Stimulated activated CD8-positive, alpha-beta memory T cell treated with anti-CD3 and anti-CD28 coated beads, Interleukin-2, amount 100 ng/mL, for 1 hour (primary cell): ENCODE data around the gene EXOC6B.

Experiments used
- DNase-seq, 2 donors: peaks; one replicate each; pipeline ENCODE4 v3.0.0-alpha.2; 2020; ENCODE audit warnings: low read depth in 2 of 2

The EXOC6B gene

DNA sequence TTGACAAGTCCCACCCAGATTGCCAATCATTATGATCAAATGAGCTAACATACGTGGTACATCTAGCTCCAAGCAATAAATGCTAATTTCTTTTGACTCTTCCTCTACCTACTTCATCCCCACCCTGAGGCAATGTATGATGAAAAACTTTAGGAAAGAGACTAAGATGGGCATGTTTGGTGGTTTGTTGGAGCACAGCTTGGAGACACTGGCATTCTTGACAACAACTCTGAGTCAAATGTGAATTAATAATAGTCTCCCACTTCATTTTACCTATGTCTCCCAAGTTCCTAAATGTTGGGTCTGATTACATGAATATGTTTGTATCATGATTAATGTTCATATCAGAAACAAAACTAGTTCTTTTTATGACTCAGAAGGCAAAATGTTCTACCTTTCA, 36.6 kb downstream of the EXOC6B start:
- DNase-seq = no peak

DNA sequence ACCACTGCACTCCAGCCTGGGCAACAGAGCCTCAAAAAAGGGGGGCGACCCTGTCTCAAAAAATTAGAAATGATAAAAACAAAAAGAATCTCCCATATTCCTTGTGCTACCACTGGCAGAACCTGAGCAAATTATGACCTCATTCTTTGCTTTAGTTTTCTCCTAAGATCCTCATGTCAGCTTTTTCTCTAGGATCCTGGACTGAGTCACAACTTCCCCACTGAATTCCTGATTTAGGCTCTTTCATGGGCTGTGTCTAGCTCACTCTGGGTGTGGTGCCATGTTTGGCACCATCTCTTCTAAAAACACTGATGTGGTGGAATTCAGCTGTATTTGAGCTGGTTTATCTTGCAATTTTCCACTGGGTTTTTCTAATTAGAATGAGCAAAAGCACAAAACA, 37.1 kb downstream of the EXOC6B start:
- no peak for DNase-seq

DNA sequence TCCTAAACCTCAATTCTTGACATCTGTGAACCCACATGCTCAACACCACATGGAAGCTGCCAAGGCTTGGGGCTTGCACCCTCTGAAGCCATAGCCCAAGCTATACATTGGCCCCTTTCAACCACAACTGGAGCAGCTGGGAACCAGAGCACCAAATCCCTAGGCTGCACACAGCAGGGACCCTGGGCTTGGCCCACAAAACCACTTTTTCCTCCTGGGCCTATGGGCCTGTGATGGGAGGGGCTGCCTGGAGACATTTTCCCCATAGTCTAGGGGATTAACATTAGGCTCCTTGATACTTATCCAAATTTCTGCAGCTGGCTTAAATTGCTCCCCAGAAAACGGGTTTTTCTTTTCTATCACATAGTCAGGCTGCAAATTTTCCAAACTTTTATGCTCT, 40.3 kb downstream of the EXOC6B start:
- DNase-seq = no peak

DNA sequence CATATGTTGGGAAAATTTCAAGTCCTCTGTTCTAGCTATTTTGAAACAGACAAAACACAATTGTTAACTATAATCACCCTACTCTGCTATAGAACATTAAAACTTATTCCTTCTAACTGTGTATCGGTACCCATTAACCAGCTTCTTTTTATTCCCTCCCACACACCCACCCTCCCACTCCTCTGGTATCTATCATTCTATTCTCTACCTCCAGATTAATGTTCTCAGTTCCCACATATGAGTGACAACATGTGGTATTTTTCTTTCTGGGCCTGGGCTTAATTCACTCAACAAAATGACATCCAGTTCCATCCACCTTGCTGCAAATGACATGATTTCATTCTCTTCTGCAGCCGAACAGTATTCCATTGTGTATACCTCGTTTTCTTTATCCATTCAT, 43.3 kb downstream of the EXOC6B start:
- no peak for DNase-seq

DNA sequence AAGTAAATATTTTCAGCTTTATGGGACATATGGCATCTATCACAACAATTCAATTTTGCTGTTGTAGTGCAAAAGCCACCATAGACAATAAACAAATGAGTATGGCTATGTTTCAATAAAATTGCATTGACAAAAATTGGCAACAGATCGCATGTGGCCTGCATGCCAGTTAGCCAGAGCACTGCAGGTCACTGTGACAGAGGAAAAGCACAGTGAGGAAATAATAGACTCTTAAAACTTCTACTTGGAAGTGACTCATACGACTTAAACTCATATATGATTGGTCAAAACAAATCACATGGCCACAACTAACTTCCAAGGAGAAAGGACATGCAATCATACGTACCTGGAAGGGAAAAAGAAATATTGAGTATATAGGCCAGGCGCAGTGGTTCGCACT, 44.4 kb downstream of the EXOC6B start:
- no peak for DNase-seq

DNA sequence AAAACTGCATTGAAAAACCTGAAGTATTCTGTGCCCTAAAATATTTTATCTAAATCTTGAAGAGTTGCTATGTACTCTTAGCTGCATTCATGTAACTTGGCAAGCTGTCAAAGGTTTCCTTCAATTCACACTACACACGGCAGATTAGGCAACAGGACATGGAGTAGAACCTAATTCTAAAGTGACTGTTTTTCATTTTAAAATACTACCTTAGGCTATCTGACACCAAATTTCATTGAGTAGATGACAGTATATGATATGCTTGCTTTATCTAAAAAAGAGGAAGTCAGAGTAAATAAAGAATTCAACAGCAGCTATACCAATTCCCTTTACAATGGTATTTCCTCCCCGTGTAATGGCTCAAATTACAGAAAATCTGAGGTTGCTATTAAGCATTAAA, 45.4 kb downstream of the EXOC6B start:
- no peak for DNase-seq

DNA sequence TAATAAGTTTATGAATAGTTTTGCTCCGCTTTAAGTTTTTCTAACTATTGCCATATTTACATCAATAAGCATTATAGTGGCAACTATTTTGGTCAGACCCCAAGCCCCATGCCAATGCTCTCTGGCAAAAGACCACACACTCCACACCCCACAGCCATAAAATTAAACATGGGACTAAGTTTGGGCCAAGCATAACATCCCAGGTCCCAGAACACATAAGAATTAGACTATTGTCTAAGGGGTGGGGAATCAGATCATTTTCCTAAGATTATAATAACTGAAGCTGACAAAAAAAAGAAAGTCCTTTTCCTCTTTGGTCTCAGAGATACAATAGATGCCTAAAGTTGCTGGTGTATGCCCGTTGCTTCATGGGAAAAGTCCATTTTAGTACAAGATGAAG, 46.3 kb downstream of the EXOC6B start:
- DNase-seq = no peak

DNA sequence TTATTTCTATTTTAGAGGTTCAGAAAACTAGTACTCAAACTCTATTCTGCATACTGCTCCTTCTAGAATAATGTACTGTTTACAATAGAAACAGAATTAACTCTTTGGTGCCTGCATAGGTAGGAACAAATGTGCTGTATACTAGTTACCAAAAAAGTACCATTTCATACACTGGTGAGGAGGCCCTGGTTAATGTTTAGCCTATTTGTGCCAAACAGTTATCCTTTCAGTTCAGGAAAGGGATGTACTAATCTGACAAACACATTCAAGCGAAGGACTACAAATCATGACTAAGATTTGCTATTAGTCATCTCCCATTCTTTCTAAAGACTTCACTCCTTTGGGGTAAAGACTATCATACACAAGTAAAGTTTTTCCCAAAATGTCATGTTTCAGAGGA, 47.4 kb downstream of the EXOC6B start:
- DNase-seq = no peak

DNA sequence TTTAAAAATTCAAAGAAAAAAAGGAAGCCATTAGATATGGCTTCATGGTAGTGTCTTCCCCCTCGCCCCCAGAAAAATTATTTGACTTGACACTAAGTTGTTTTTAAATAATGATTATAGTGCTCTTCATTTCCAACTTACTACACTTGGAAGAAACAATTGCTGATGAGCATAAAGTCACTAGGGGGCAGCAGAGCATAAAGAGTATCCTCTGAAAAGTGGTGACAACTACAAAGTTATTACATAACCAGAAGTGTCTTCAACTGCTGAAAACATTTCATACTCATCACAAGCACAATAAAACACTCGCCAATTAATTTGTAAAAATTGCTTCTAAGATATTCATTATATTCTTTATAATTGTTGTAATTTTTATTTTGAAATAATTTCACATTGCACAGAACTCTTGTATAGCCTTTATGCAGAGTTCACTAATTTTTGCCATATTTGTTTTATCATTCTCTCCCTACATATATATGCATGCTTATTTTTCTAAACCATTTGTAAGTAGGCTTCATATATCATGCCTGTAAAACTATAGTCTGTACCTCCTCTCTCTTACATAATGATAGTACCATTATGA, 54.9 kb downstream of the EXOC6B start:
- peak in 1 of 2 donors; percentile 34 for DNase-seq

DNA sequence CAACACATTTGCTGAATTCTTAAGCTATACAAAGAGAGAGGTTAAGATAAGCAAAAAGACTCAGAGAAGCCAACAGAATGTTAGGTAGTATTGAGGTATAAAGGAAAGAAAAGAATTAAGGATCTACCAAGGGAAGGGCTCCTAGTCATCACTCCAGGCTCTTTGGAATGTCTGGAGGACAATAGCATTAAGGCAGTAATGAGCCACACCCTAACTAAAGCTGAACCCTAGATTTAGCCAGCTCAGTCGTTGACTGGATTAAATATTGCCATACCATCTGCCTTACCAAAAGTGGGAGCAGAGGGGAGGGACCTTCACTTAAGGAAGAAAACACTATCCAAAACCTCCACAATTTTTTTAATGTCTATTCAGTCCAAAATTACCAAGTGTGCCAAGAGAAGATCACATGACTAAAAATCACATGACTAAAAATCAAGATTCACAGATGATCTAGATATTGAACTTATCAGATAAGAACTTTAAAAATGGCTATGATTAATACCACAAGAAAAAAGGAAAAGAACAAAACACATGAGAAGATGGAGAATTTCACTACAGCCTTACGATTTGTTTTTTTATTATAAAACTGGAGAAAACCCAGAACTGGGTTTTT, 59.7 kb downstream of the EXOC6B start:
- DNase-seq = no peak

DNA sequence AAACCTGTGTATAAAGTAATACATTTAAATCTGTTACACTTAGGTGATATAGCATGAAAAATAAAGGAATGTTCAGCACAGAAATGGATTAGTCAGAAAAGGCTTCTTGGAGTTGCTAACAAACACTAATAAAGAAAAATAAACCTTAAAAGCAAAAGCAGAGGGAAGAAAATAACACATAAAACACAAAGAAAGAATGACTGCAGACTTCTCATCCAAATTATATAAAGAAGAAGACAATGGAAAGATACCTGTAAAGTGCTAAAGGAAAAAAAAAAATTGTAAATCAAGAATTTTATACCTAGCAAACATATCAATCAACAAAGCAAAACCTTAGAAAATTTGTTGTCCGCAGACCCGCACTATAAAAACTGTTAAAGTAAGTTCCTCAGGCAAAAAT, 63.6 kb downstream of the EXOC6B start:
- DNase-seq = no peak

DNA sequence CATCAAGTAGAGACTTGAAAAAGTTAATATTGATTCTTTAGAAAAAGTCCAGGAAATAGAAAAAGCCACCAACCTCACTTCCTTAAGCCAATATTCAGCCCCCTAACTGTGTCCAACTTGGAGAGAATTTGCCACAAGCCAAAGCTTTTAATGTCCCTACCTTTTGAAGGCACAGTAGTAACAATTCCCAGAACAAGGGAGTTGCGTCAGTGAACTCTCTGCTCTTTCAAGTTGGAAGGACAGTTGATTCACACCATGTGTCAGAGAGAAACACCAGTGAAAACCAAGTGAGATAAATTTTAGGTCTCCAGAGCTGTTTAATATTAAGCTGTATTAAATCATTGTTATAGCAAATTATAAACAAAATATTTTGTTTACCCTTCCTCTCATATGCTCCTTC, 66.1 kb downstream of the EXOC6B start:
- DNase-seq = no peak

DNA sequence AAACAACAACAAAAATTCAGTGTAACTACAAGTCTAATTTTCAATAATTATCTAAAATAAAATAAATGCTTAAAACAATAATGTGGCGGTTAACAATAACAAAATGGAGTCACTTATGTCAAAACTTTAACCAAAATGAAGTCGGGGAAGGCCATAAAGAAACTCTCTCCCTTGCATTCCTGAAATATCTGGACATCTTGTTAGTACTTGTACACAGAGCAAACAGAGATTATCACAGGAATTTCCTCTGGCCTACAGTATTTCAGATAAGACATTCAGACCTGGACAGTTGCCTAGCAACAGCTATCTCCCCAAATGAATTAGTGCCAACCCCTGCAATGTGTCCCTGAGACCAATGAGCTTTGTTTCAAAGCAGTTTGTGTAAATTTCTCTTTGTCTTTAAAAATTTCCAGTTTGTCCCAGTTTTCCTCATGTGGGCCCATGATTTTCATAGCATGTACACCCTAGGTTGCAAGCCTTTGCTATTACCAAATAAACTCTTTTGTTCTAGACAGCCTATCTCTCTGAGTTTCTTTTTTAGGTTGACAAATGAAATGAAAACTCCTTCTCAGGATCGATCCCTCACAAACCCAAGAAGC, 68.6 kb downstream of the EXOC6B start:
- no peak for DNase-seq

DNA sequence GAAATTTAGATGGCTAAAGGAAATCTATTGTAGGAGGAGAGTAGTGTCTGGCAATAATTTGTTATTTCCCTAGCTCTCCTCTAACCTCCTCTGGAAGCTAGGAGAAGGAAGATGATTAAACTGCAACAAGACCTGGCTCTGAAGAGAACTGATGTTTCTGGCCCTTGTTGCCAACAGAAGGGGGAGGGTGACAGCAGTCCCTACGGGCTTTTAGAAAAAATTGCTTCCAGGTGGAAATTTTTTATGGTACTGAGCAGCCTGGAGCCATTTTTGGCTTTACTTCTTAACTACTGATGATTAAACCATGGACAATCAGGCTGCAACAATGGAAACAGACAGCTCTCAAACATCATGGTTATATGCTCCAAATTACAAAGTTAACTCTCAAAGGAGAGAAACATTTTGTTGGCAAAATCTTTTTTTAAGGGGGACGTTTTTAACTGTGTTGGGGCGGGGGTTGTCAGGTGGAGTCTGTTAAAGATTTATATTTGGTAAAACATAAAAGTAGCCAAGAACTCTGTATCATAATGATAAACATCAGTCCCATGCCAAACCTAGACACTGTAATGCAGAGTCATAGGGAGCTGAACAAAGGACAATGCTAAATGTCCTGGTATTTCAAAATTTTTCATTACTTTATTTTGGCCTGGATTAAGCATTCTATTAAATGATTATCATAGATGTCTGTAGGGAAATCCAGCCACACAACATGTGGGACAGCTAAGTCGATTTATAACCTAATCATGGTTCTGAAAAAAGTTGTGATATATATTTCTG, 70.0 kb downstream of the EXOC6B start:
- DNase-seq = no peak

DNA sequence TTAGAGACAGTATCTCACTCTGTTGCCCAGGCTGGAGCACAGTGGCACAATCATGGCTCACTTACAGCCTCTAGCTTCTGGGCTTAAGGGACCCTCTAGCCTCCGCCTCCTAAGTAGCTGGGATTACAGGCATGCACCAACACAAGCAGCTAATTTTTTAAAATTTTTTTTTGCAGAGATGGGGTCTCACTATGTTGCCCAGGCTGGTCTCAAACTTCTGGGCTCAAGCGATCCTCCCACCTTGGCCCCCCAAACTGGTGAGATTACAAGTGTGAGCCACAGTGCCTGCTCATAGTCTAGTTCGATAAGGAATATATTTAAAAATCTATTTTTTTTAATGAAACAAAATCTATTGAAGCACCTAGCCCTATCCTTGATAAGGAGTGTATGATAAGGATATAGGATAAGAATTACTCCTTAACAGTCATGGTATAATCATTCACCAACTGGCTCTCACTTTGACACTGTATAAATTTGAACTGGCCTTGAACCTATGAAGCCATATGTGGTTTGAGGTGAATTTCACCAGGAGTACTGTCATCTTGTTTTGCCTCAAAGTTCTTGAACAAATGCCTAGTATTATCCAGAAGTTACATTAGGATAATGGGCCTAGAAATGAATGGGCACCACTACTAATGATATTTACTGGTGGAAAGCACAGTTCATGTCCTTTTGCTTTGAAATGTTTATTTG, 71.1 kb downstream of the EXOC6B start:
- DNase-seq = no peak

DNA sequence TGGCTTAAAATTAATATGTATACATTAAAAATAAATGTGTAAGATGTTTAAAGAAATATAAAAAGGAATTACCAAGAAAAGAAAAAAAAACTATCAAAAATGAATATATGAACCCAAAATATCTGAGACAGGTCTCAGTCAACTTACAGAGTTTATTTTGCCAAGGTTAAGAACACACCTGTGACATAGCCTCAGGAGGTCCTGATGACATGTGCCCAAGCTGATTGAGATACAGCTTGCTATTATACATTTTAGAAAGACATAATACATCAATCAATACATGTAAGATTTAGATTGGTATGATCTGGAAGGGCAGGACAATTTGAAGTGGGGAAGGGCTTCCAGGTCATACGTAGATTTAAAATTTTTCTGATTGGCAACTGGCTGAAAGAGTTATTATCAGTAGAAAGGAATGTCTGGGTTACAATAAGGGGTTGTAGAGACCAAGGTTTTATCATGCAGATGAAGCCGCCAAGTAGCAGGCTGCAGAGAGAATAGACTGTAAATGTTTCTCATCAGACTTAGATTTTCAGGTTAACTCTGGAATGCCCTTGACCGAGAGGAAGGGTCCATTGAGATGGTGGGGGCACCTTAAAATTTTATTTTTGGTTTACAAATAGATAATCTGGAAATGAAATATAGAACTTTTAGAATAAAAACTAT, 74.7 kb downstream of the EXOC6B start:
- no peak for DNase-seq

DNA sequence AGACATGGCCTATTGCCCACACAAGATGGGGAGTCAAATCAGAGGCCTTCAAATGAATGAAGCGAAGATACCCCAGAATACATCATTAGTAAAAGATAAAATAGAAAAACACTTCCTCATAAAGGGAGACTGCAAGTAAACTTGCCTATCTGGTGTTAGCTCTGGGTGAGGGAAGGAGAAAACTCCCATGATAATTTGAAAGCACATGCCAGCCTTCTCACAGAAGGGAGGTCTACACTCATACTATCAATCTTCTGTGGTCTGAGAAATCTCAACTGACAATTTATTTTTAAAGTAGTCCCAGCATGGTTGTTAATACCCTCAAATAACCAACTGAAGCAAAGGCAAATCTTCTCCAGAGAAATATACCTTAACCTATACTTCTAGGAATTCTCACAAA, 75.4 kb downstream of the EXOC6B start:
- DNase-seq = no peak

DNA sequence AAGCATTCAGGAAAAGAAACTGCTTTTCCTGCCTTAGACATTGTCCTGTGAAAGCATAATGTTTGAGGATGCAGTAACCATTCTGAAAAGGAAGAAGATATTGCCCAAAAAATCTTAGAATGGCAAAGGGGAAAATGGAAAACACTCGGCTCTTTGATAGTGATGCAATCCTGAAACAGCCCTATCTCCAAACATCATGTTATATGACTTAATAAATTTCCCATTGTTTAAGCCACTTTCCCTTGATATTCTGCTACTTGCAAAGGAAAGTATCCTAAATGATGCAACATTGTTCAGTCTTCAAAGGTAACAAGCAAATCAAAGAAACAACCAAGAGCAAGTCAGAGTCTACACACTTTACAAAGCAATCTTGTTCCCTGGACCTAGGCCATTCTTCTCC, 78.5 kb downstream of the EXOC6B start:
- DNase-seq = no peak

DNA sequence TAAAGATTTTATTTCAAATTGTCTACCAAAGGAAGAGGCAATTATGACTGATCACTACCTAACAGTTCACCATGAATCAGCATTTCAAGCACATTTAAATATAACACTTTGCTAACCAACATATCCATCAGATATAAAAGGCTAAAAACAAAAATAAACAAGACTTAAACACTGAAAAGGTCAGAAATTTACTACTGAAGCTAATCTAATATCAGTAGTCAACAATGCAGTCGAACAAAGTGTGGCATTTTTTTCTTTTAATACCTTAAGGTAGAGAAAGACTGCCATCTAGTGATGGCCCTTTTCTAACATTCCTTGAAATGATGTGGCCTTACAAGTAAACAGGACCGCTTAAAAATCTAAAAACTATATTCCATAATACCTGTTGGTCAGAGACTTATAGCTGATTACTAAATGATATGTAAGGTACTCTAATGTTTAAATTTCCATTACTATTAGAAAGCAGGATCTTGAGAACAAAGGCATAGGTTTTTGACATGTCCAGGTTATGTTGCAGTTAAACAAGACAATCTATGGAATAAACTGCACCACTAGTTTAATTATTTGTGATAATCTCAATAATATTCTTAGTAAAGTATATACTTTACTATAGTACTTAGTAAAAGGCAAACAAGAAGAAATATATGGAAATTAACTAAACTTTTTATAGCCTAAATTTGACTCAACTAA, 80.0 kb downstream of the EXOC6B start:
- no peak for DNase-seq

DNA sequence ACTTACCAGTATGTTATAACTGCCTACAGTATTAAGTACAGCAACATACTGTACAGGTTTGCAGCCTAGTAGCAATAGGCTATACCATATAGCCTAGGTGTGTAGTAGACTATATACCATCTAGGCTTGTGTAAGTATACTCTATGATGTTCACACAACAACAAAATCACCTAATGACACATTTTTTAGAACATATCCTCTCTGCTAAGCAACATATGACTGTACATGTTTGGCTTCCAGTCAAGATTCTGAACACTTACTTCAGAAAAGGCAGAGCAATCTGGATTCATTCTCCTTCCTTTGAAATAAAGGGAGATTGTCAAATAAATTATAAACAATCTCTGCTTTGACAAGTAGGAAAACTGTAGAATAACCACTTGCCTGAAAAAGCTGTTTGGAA, 81.8 kb downstream of the EXOC6B start:
- DNase-seq = no peak

DNA sequence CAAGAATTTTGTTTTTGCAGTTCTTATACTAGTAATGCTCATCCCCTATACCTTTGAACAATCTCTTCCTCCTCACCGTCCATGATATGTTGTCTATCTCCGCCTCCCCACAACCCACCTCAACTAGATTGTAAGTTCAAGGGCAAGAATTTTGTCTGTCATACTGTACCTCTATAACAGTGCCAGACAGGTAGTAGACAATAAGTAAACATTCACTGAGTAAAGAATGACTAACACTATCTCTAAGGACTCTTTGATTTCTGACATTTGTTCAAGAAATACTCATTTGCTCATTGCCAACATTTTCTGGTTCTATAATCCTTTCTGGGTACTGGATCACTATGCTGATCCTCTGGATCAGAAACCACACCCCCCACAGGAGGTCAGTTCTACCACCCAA, 82.4 kb downstream of the EXOC6B start:
- no peak for DNase-seq
